ENCODE measurements around the gene LCN6. TPM values are rescaled to one million over a fixed set of nuclear protein-coding genes. Genes with fewer than 3 reads are reported as not detected.

LCN6 gene
- total and polyA plus RNA-seq, 2 of the 13 experiments (the other 11 are each of a cell fraction or from before 2014, with no cell fraction given) = not detected

GRCh38 chr9:136728548-136729123, 19.7 kb downstream of the LCN6 start (continued):
- TF ChIP-seq MEIS2 (CRISPR knock-in tag; IDR thresholded peaks at IDR 0.05) (no peak), POLR2AphosphoS2 (IDR thresholded peaks at IDR 0.05; ENCODE audit: low read depth, low read length) (no peak), ZNF557 (CRISPR knock-in tag; IDR thresholded peaks at IDR 0.05) (no peak), UBTF (CRISPR knock-in tag; IDR thresholded peaks at IDR 0.05) (peak; percentile 93), ZNF275 (CRISPR knock-in tag; IDR thresholded peaks at IDR 0.05; ENCODE audit: borderline replicate concordance) (peak; percentile 16; the same call in 1 of the 2 replicates), CENPX (CRISPR knock-in tag; IDR thresholded peaks at IDR 0.05) (no peak), ZNF883 (CRISPR knock-in tag; IDR thresholded peaks at IDR 0.05; ENCODE audit: not compliant biosample characterization) (peak; percentile 77), ZNF556 (CRISPR knock-in tag; IDR thresholded peaks at IDR 0.05; ENCODE audit: borderline replicate concordance) (0 out of 2 replicates have a peak, but pooled peaks have one; percentile 17), AKNA (CRISPR knock-in tag; IDR thresholded peaks at IDR 0.05; ENCODE audit: borderline replicate concordance) (no peak), HDAC2 (CRISPR knock-in tag; IDR thresholded peaks at IDR 0.05) (no peak), ZSCAN12 (CRISPR knock-in tag; IDR thresholded peaks at IDR 0.05) (no peak), CEBPZ (IDR thresholded peaks at IDR 0.05; ENCODE audit: low read length) (no peak), FOXM1 (CRISPR knock-in tag; IDR thresholded peaks at IDR 0.05) (no peak), ZIK1 (CRISPR knock-in tag; IDR thresholded peaks at IDR 0.05; ENCODE audit: borderline replicate concordance, low read depth) (no peak)
